Upper lobe of left lung (tissue), 4 donors: ENCODE data around the gene TREX2.

ENCODE experiments used
- CTCF ChIP-seq, 6 experiments: fragments of 450-650 bp in 4 of 6; fragments of 200-600 bp in 2 of 6; sonication (generic) in 2 of 6; IDR thresholded peaks; one replicate each; pipeline ENCODE4 v1.5.1; 2016 to 2019; ENCODE audit warnings: antibody characterized with exemption in 6 of 6
- EP300 ChIP-seq, 4 donors: sonication (generic); formaldehyde crosslinking; IDR thresholded peaks; one replicate each; pipeline ENCODE4 v1.5.1; 2017; ENCODE audit warnings: antibody characterized with exemption in 4 of 4, control low read depth in 2 of 4
- POLR2AphosphoS5 ChIP-seq, 2 donors: sonication (generic); formaldehyde crosslinking; IDR thresholded peaks; one replicate each; pipeline ENCODE4 v1.5.1; 2017; ENCODE audit warnings: antibody characterized with exemption in 2 of 2

DNA sequence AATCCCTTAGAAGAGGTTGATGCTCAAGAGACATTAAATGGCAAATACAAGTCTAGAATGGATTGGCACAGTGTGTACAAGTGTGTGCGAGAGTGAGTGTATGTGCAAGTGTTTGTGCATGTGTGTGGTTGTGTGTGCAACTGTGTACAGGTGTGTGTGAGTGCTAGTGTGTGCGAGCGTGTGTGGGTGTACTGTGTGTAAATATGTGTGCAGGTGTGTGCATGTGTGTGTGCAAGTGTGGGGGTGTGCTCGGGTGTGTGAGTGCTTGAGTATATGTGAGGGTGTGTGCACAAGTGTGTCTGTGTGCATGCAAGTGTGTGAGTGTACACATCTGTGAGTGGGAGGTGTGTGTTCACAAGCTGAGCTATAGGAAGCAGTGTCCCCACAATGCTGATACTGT lies 5.9 kb downstream of the TREX2 start:
- no peak for TF ChIP-seq CTCF (IDR thresholded peaks at IDR 0.05)
- no peak for TF ChIP-seq POLR2AphosphoS5 (IDR thresholded peaks at IDR 0.05)
- no peak for TF ChIP-seq EP300 (IDR thresholded peaks at IDR 0.05)
